K562 (cell line): Measurements from ENCODE around the gene SH3GLB2. TPM values are rescaled to one million over a fixed set of nuclear protein-coding genes. Genes with fewer than 3 reads are reported as not detected.

Source experiments
- ATAC-seq: fragments of 200-7000 bp; cut with Tn5 transposase; 3 replicates; pipeline ENCODE4 v1.9.1; 2020; ENCODE audit warnings: moderate library complexity
- BruUV-seq: library from RNA; stranded (reverse); fragments of 400-500 nt; replicated peaks from 2 replicates; lab custom pipeline; 2021; lab: Mats Ljungman, UMichigan
- CTCF ChIA-PET: fragments of 300-600 bp; formaldehyde crosslinking; extraction: SDS; loops from one replicate; lab custom pipeline; 2021; ENCODE audit warnings: low intra/inter-chr PET ratio; lab: Yijun Ruan, JAX
- POLR2A ChIA-PET: fragments of 300-600, 350-650 bp; sonication (Branson Sonifier 250); formaldehyde crosslinking; extraction: SDS; loops from one replicate; lab custom pipeline; 2021; ENCODE audit warnings: antibody characterized with exemption, inconsistent platforms; lab: Yijun Ruan, JAX
- DNase-seq, 4 experiments: peaks; one replicate each; pipeline versions ENCODE4 v3.0.0 to v3.0.0-alpha.2; 2011 to 2018; ENCODE audit warnings: low spot score in 3 of 4, mixed read lengths in 3 of 4; ENCODE audit errors: extremely low read depth in 1 of 4
- FAIRE-seq: peaks from 2 replicates; lab custom pipeline; 2011; peaks lifted over from hg19 to GRCh38; lab: Jason Lieb, UNC
- H2AFZ ChIP-seq: 2 replicates; pipeline ENCODE4 v1.6.0; 2011; ENCODE audit warnings: low read depth, low read length, control low read depth, inconsistent platforms
- H3K27ac ChIP-seq: fragments of 200-600 bp; 3 replicates; pipeline ENCODE4 v1.8.0; 2011; ENCODE audit warnings: low read depth, mild to moderate bottlenecking, control low read depth, inconsistent platforms, low read length, moderate library complexity, mixed read lengths; ENCODE audit errors: extremely low read depth
- H3K27me3 ChIP-seq, 2 experiments: fragments of 300-600 bp in 1 of 2; 2 replicates in 1 of 2; 3 replicates in 1 of 2; pipeline versions ENCODE4 v1.6.0 to v1.8.0; 2011; ENCODE audit warnings: inconsistent platforms in 2 of 2, low read length in 2 of 2, mild to moderate bottlenecking in 1 of 2, mixed read lengths in 1 of 2, moderate library complexity in 1 of 2; ENCODE audit not compliant: control insufficient read depth in 2 of 2, insufficient read depth in 2 of 2
- H3K36me3 ChIP-seq: fragments of 300-600 bp; 3 replicates; pipeline ENCODE4 v1.8.0; 2011; ENCODE audit warnings: mild to moderate bottlenecking, low read length, inconsistent platforms; ENCODE audit not compliant: control insufficient read depth, insufficient read depth
- H3K4me1 ChIP-seq, 2 experiments: fragments of 200-600 bp in 1 of 2; replicated peaks in 1 of 2; 2 replicates in 1 of 2; 3 replicates in 1 of 2; pipeline versions ENCODE4 v1.5.1 to v1.8.0; 2011; ENCODE audit warnings: inconsistent platforms in 2 of 2, low read length in 2 of 2, mild to moderate bottlenecking in 1 of 2, mixed read lengths in 1 of 2, moderate library complexity in 1 of 2; ENCODE audit not compliant: control insufficient read depth in 2 of 2, insufficient read depth in 2 of 2
- H3K4me2 ChIP-seq: 2 replicates; pipeline ENCODE4 v1.6.1; 2011; ENCODE audit warnings: low read length, control low read depth, inconsistent platforms, mixed read lengths; ENCODE audit not compliant: insufficient read depth
- H3K4me3 ChIP-seq: fragments of 200-600 bp; sonication (generic), shearing (Covaris generic); 2 replicates; pipeline ENCODE4 v1.5.1; 2016; ENCODE audit warnings: control low read depth, inconsistent platforms
- H3K79me2 ChIP-seq: fragments of 200-600 bp; 3 replicates; pipeline ENCODE4 v1.8.0; 2011; ENCODE audit warnings: low read length, inconsistent platforms; ENCODE audit not compliant: control insufficient read depth, insufficient read depth
- H3K9ac ChIP-seq, 2 experiments: 2 replicates each; pipeline versions ENCODE4 v1.6.0 to v1.6.1; 2011; ENCODE audit warnings: low read depth in 2 of 2, low read length in 2 of 2, control low read depth in 1 of 2, inconsistent platforms in 1 of 2, mild to moderate bottlenecking in 1 of 2, mixed read lengths in 1 of 2; ENCODE audit not compliant: insufficient read depth in 1 of 2
- H3K9me1 ChIP-seq: one replicate; pipeline ENCODE4 v1.6.0; 2011; ENCODE audit warnings: inconsistent platforms, mild to moderate bottlenecking, low read length, moderate library complexity; ENCODE audit not compliant: control insufficient read depth, insufficient read depth
- H3K9me3 ChIP-seq: replicated peaks from 2 replicates; pipeline ENCODE4 v1.5.1; 2011; ENCODE audit warnings: low read depth, low read length, inconsistent platforms; ENCODE audit not compliant: control insufficient read depth, insufficient read depth
- H4K20me1 ChIP-seq: replicated peaks from 2 replicates; pipeline ENCODE4 v1.6.1; 2011; ENCODE audit warnings: low read length, inconsistent platforms, mixed read lengths; ENCODE audit not compliant: control insufficient read depth, insufficient read depth
- MXI1 ChIP-seq: IDR thresholded peaks from 2 replicates; pipeline ENCODE4 v1.6.1; 2011; ENCODE audit warnings: low read depth, mild to moderate bottlenecking, improper control_type of control experiment, low read length
- NCOA1 ChIP-seq: fragments of 450-650 bp; IDR thresholded peaks from 2 replicates; pipeline ENCODE4 v1.6.1; 2016; ENCODE audit warnings: low read depth
- POLR2G ChIP-seq: fragments of 200-400 bp; formaldehyde crosslinking; IDR thresholded peaks from 2 replicates; pipeline ENCODE4 v1.6.1; 2017; ENCODE audit warnings: low read depth, mild to moderate bottlenecking, antibody characterized with exemption, low read length, moderate library complexity
- RFX7 ChIP-seq: fragments of 250-450 bp; sonication (Bioruptor Pico); IDR thresholded peaks from 2 replicates; pipeline ENCODE4 v1.5.1; 2021; ENCODE audit warnings: mild to moderate bottlenecking
- ZBTB11 ChIP-seq, 3 experiments: fragments of 200-800 bp in 1 of 3; fragments of 250-450 bp in 1 of 3; fragments of 450-650 bp in 1 of 3; sonication (Bioruptor Pico) in 1 of 3; sonication (Bioruptor generic) in 1 of 3; formaldehyde crosslinking in 1 of 3; IDR thresholded peaks; 2 replicates each; pipeline versions ENCODE4 v1.6.1 to v1.8.0; 2016 to 2022; ENCODE audit warnings: mild to moderate bottlenecking in 2 of 3, missing genetic modification characterization in 2 of 3, missing compliant biosample characterization in 1 of 3, moderate library complexity in 1 of 3
- WGBS: fragments of 100-300 bp; shearing (Covaris generic); methylation state at CpG from one replicate; pipeline ENCODE4 v1.1.6; 2016; ENCODE audit warnings: low coverage, mixed read lengths; ENCODE audit not compliant: insufficient coverage; ENCODE audit errors: missing lambda C conversion rate; 5-methylcytosine and 5-hydroxymethylcytosine counted together
- in situ Hi-C: fragments of 300-500 bp; cut with MboI; formaldehyde crosslinking; loops from 4 replicates; pipeline ENCODE4 v1.15.0; 2018; ENCODE audit warnings: inconsistent platforms, mixed read lengths
- intact Hi-C: fragments of 100-400 bp; cut with micrococcal nuclease; formaldehyde crosslinking; loops from 2 replicates; pipeline ENCODE4 v1.14.2; 2022
- polyA plus RNA-seq, 8 experiments: library from polyadenylated mRNA; depleted of rRNA in 4 of 8; stranded (reverse) in 5 of 8; unstranded in 3 of 8; fragments of >200 nt; fragmentation: Nextera tagmentation in 2 of 8; fragmentation: Illumina TruSeq in 1 of 8; extraction: Ambion mirVana in 2 of 8; extraction: Trizol in 1 of 8; gene quantifications; 2 replicates each; pipeline versions ENCODE4 v1.2.1 to v1.2.3, GENCODE V29; 2011 to 2014; ENCODE audit warnings: inconsistent platforms in 1 of 8, missing spikeins in 1 of 8
- total RNA-seq, 7 experiments: library from RNA; depleted of rRNA in 6 of 7; stranded (reverse); fragments of >200 nt in 6 of 7; fragmentation: Illumina TruSeq in 2 of 7; extraction: Trizol in 2 of 7; gene quantifications; 2 replicates each; pipeline versions ENCODE4 v1.2.1 to v1.2.3, GENCODE V29; 2011 to 2021; ENCODE audit warnings: low replicate concordance in 1 of 7

Gene SH3GLB2
- total and polyA plus RNA-seq, 9 of the 15 experiments (the other 6 are each of a cell fraction or from before 2014, with no cell fraction given): 0.20 to 118 (median 58.8) TPM

GRCh38 chr9:129011761-129012181, 16.4 kb downstream of the SH3GLB2 start:
- DNase-seq (no peak), ATAC-seq (no peak), FAIRE-seq (no peak)
- CTCF ChIA-PET: no interaction called here
- H3K9ac ChIP-seq: peak overlapping the region in 1 of 2 experiments; percentile 50; a peak in 1 of 4 replicates
- in situ Hi-C loops: no loop called here
- 96% methylated on average over 3 of the region's 11 CpGs for WGBS
- no peak overlapping the region for H3K4me2 ChIP-seq
- H3K9me3 ChIP-seq: no peaks in the 10 kb centered on the region
- BruUV-seq: no TSS peak
- peaks cover 6% of the 10 kb centered on the region; the same call in 1 of the 2 replicates for H4K20me1 ChIP-seq
- H3K4me1 ChIP-seq: peaks cover 0 to 44% of the 10 kb centered on the region in 2 experiments; a peak in 2 of 5 replicates
- POLR2A ChIA-PET: interaction anchor here (0.6 kb wide), 1 partner anchor 55 kb away, joined by 3 read pairs; no protein-coding TSS in a partner anchor
- H3K27ac ChIP-seq: no peak overlapping the region
- H2AFZ ChIP-seq: no peak overlapping the region
- no peaks in the 10 kb centered on the region for H3K27me3 ChIP-seq
- intact Hi-C loops: no loop called here
- no peaks in the 10 kb centered on the region for H3K9me1 ChIP-seq
- peaks cover 83% of the 10 kb centered on the region for H3K36me3 ChIP-seq
- no peaks in the 10 kb centered on the region for H3K79me2 ChIP-seq
- TF ChIP-seq MXI1 (no peak), POLR2G (0 out of 2 replicates have a peak, but pooled peaks have one; percentile 33)
- no peak overlapping the region for H3K4me3 ChIP-seq

GRCh38 chr9:129011170-129011569, 17.0 kb downstream of the SH3GLB2 start:
- no TSS peak for BruUV-seq

More at GRCh38 chr9:129011170-129011569, 17.0 kb downstream of the SH3GLB2 start:
- CTCF ChIA-PET: no interaction called here
- H3K36me3 ChIP-seq: peaks cover 89% of the 10 kb centered on the region
- TF ChIP-seq POLR2G (peak; percentile 6; the same call in 1 of the 2 replicates), ZBTB11 (CRISPR knock-in tag; IDR thresholded peaks at IDR 0.05) (0 out of 6 replicates have a peak, but pooled peaks of 1 of the 3 experiments have one; percentile 23), NCOA1 (no peak), RFX7 (CRISPR knock-in tag) (no peak)
- no peak overlapping the region for H3K27ac ChIP-seq
- H3K9me3 ChIP-seq: no peaks in the 10 kb centered on the region
- H3K4me1 ChIP-seq: peaks cover 0 to 49% of the 10 kb centered on the region in 2 experiments; a peak in 3 of 5 replicates
- no peak overlapping the region for H3K4me2 ChIP-seq
- WGBS: 94% methylated on average over 14 of the region's 19 CpGs
- FAIRE-seq (no peak), DNase-seq (no peak), ATAC-seq (no peak)
- in situ Hi-C loops (no loop called here), intact Hi-C loops (no loop called here)
- no peak overlapping the region for H2AFZ ChIP-seq
- no peak overlapping the region; a peak in 1 of 4 replicates for H3K9ac ChIP-seq
- no peaks in the 10 kb centered on the region for H3K9me1 ChIP-seq
- no peaks in the 10 kb centered on the region for H3K27me3 ChIP-seq
- POLR2A ChIA-PET: interaction anchor here (0.6 kb wide), 1 partner anchor 55 kb away, joined by 3 read pairs; no protein-coding TSS in a partner anchor
- no peaks in the 10 kb centered on the region for H3K79me2 ChIP-seq
- peaks cover 12% of the 10 kb centered on the region for H4K20me1 ChIP-seq
- no peak overlapping the region for H3K4me3 ChIP-seq
